OCI-LY1 (cell line): ENCODE data around the gene SHC1.

Experiments
- EZH2 ChIP-seq: fragments of 200-600 bp; sonication (generic), shearing (Covaris generic); IDR thresholded peaks from 2 replicates; pipeline ENCODE4 v1.8.0; 2017; ENCODE audit warnings: borderline replicate concordance, mixed run types, mild to moderate bottlenecking, antibody characterized with exemption, low read length, moderate library complexity, mixed read lengths
- TF ChIP-seq, protein P1 (sequence below): fragments of 200-600 bp; sonication (generic), shearing (Covaris generic); IDR thresholded peaks from 2 replicates; pipeline ENCODE4 v1.5.1; 2017; ENCODE audit warnings: mild to moderate bottlenecking, antibody characterized with exemption, low read length, moderate library complexity, mixed read lengths

DNA sequence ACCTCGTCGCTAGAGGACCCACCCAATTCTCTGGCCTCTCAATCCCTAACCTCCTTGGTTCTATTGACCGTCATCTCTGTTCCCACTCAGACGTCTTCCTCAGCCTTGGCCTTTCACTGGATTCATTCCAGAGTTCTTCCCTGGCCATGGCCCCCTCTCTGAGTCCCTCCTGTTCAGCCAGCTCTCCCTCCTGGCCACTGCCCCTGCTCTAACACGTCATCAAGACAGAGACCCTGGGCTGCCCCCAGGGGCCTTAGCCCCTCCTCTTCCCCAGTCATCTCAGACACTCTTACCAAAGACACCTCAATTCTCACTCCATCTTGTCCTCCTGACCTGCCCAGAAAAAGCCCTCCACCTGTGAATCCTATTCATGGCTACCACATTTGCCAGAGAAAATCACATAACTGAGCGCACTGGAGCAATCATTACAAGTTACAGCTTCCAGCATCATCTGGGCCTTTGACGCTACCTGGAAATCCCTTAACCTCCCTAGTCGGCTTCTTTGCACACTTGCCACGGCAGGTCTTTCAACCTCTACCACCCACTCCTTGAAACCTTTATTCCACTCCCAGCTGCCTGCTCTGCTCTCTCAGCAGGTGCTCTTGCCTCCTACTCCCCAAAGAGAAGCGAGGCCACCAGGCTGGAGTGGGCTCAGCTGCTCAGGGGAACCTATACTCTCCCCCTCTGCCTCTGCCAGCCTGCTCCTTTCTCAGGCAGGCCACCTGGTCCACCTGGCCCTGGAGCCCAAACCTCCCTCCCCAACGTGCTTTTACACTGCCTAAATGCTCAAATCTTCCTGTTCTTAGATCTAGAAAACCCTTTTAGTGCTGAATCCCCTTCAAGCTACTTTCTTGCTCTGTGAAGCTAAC, 49.1 kb upstream of the SHC1 start:
- TF ChIP-seq, protein P1, sequence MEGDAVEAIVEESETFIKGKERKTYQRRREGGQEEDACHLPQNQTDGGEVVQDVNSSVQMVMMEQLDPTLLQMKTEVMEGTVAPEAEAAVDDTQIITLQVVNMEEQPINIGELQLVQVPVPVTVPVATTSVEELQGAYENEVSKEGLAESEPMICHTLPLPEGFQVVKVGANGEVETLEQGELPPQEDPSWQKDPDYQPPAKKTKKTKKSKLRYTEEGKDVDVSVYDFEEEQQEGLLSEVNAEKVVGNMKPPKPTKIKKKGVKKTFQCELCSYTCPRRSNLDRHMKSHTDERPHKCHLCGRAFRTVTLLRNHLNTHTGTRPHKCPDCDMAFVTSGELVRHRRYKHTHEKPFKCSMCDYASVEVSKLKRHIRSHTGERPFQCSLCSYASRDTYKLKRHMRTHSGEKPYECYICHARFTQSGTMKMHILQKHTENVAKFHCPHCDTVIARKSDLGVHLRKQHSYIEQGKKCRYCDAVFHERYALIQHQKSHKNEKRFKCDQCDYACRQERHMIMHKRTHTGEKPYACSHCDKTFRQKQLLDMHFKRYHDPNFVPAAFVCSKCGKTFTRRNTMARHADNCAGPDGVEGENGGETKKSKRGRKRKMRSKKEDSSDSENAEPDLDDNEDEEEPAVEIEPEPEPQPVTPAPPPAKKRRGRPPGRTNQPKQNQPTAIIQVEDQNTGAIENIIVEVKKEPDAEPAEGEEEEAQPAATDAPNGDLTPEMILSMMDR, result no peak
- TF ChIP-seq EZH2, result no peak
